A549 (cell line): Measurements from ENCODE around the gene POR.

ENCODE experiments used
- EP300 ChIP-seq, 2 experiments: fragments of >200 bp; sonication (Bioruptor Twin); formaldehyde crosslinking; IDR thresholded peaks; 2 replicates in 1 of 2; 3 replicates in 1 of 2; pipeline ENCODE4 v1.6.1; 2016 to 2017
- GATA3 ChIP-seq: IDR thresholded peaks from 2 replicates; pipeline ENCODE4 v1.6.1; 2012; ENCODE audit warnings: borderline replicate concordance
- MYC ChIP-seq: IDR thresholded peaks from 2 replicates; pipeline ENCODE4 v1.6.1; 2012; ENCODE audit warnings: mild to moderate bottlenecking, inconsistent platforms, low read length, improper control_type of control experiment, borderline replicate concordance
- POLR2A ChIP-seq: IDR thresholded peaks from 2 replicates; pipeline ENCODE4 v1.6.1; 2012; ENCODE audit warnings: mild to moderate bottlenecking, low read length
- RFX5 ChIP-seq: fragments of 450-650 bp; IDR thresholded peaks from 2 replicates; pipeline ENCODE4 v1.7.1; 2014; ENCODE audit warnings: antibody characterized with exemption, mild to moderate bottlenecking, moderate library complexity
- TF ChIP-seq, protein P1 (sequence below): fragments of >200 bp; sonication (Bioruptor Twin); formaldehyde crosslinking; IDR thresholded peaks from 3 replicates; pipeline ENCODE4 v1.5.1; 2016
- TF ChIP-seq, protein P2 (sequence below): fragments of 200-600 bp; sonication (generic); IDR thresholded peaks from 2 replicates; pipeline ENCODE4 v1.6.1; 2016; ENCODE audit warnings: antibody characterized with exemption, mild to moderate bottlenecking, moderate library complexity

DNA sequence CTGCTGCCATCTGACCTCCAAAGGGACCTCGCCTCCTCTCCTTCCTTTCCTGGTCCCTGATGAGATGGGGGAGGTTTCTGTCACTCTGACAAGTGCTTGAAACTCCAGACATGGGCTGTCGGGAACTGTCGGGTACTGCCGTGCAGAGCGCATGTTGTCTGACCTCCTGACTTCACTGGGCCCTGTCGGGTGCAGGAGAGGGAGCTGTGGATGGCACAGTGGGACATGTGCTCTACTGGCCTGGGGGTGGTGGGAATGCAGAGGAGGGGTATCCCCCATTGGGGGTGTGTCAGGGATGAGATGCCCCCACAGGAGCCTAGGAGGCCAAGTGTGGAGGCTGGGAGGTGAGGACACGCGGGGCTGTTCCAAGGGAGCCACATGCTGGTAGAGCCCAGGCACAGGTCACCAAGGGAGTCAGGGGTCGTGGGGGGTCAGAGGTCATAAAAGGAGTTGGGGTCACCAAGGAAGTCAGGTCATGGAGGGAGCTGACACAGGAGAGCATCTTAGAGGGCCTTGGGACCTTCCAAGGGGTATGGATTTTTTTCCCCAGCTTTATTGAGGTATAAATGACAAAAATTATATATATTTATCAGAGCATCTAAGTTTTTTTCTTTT lies 48.5 kb downstream of the POR start:
- TF ChIP-seq, protein P1, sequence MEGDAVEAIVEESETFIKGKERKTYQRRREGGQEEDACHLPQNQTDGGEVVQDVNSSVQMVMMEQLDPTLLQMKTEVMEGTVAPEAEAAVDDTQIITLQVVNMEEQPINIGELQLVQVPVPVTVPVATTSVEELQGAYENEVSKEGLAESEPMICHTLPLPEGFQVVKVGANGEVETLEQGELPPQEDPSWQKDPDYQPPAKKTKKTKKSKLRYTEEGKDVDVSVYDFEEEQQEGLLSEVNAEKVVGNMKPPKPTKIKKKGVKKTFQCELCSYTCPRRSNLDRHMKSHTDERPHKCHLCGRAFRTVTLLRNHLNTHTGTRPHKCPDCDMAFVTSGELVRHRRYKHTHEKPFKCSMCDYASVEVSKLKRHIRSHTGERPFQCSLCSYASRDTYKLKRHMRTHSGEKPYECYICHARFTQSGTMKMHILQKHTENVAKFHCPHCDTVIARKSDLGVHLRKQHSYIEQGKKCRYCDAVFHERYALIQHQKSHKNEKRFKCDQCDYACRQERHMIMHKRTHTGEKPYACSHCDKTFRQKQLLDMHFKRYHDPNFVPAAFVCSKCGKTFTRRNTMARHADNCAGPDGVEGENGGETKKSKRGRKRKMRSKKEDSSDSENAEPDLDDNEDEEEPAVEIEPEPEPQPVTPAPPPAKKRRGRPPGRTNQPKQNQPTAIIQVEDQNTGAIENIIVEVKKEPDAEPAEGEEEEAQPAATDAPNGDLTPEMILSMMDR = no peak
- TF ChIP-seq, protein P2, sequence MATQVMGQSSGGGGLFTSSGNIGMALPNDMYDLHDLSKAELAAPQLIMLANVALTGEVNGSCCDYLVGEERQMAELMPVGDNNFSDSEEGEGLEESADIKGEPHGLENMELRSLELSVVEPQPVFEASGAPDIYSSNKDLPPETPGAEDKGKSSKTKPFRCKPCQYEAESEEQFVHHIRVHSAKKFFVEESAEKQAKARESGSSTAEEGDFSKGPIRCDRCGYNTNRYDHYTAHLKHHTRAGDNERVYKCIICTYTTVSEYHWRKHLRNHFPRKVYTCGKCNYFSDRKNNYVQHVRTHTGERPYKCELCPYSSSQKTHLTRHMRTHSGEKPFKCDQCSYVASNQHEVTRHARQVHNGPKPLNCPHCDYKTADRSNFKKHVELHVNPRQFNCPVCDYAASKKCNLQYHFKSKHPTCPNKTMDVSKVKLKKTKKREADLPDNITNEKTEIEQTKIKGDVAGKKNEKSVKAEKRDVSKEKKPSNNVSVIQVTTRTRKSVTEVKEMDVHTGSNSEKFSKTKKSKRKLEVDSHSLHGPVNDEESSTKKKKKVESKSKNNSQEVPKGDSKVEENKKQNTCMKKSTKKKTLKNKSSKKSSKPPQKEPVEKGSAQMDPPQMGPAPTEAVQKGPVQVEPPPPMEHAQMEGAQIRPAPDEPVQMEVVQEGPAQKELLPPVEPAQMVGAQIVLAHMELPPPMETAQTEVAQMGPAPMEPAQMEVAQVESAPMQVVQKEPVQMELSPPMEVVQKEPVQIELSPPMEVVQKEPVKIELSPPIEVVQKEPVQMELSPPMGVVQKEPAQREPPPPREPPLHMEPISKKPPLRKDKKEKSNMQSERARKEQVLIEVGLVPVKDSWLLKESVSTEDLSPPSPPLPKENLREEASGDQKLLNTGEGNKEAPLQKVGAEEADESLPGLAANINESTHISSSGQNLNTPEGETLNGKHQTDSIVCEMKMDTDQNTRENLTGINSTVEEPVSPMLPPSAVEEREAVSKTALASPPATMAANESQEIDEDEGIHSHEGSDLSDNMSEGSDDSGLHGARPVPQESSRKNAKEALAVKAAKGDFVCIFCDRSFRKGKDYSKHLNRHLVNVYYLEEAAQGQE = no peak
- TF ChIP-seq MYC = no peak
- TF ChIP-seq RFX5 = no peak
- TF ChIP-seq GATA3 = no peak
- TF ChIP-seq POLR2A = no peak
- TF ChIP-seq EP300 (IDR thresholded peaks at IDR 0.05) = no peak
